ENCODE data around the gene ZNF516. TPM values are rescaled to one million over a fixed set of nuclear protein-coding genes. Genes with fewer than 3 reads are reported as not detected.

ZNF516 gene
- total RNA-seq, 1 experiment from 2014 or later = 41.8 TPM

GRCh38 chr18:76374330-76375281 lies 120.4 kb downstream of the ZNF516 start:
- H3K27me3 ChIP-seq (ENCODE audit: control insufficient read depth, insufficient read depth, low read length) = no peaks in the 10 kb centered on the region
- no peak for DNase-seq
- H3K36me3 ChIP-seq (replicated peaks; ENCODE audit: control insufficient read depth, insufficient read depth, low read length) = no peaks in the 10 kb centered on the region
- no peak overlapping the region for H3K4me3 ChIP-seq (ENCODE audit: insufficient read depth, low read depth, low read length)

GRCh38 chr18:76373297-76373696 lies 121.7 kb downstream of the ZNF516 start:
- no peaks in the 10 kb centered on the region for H3K27me3 ChIP-seq (ENCODE audit: control insufficient read depth, insufficient read depth, low read length)
- no peak for DNase-seq
- H3K4me3 ChIP-seq (ENCODE audit: insufficient read depth, low read depth, low read length) = no peak overlapping the region
- H3K36me3 ChIP-seq (replicated peaks; ENCODE audit: control insufficient read depth, insufficient read depth, low read length) = no peaks in the 10 kb centered on the region

- Histone ChIP-seq H3K36me3 (replicated peaks; ENCODE audit: control insufficient read depth, insufficient read depth, low read length) (no peaks in the 10 kb centered on the region), H3K4me3 (ENCODE audit: insufficient read depth, low read depth, low read length) (no peak overlapping the region)
- DNase-seq = no peak
Observed at GRCh38 chr18:76371301-76372203, 123.5 kb downstream of the ZNF516 start.

GRCh38 chr18:76370686-76371085 lies 124.4 kb downstream of the ZNF516 start:
- Histone ChIP-seq H3K4me3 (ENCODE audit: insufficient read depth, low read depth, low read length) (no peak overlapping the region), H3K27me3 (ENCODE audit: control insufficient read depth, insufficient read depth, low read length) (no peaks in the 10 kb centered on the region), H3K36me3 (replicated peaks; ENCODE audit: control insufficient read depth, insufficient read depth, low read length) (no peaks in the 10 kb centered on the region)
- DNase-seq = no peak

More at GRCh38 chr18:76371301-76372203, 123.5 kb downstream of the ZNF516 start:
- no peaks in the 10 kb centered on the region for H3K27me3 ChIP-seq (ENCODE audit: control insufficient read depth, insufficient read depth, low read length)

- Histone ChIP-seq H3K4me3 (ENCODE audit: insufficient read depth, low read depth, low read length) (no peak overlapping the region), H3K27me3 (ENCODE audit: control insufficient read depth, insufficient read depth, low read length) (no peaks in the 10 kb centered on the region), H3K36me3 (replicated peaks; ENCODE audit: control insufficient read depth, insufficient read depth, low read length) (no peaks in the 10 kb centered on the region)
- no peak for DNase-seq
Observed at GRCh38 chr18:76370201-76370600, 124.8 kb downstream of the ZNF516 start.

GRCh38 chr18:76369791-76370190 lies 125.3 kb downstream of the ZNF516 start:
- DNase-seq = no peak
- no peak overlapping the region for H3K4me3 ChIP-seq (ENCODE audit: insufficient read depth, low read depth, low read length)
- no peaks in the 10 kb centered on the region for H3K27me3 ChIP-seq (ENCODE audit: control insufficient read depth, insufficient read depth, low read length)
- H3K36me3 ChIP-seq (replicated peaks; ENCODE audit: control insufficient read depth, insufficient read depth, low read length) = no peaks in the 10 kb centered on the region

GRCh38 chr18:76368976-76369375 lies 126.1 kb downstream of the ZNF516 start:
- no peaks in the 10 kb centered on the region for H3K36me3 ChIP-seq (replicated peaks; ENCODE audit: control insufficient read depth, insufficient read depth, low read length)
- DNase-seq = no peak
- no peak overlapping the region for H3K4me3 ChIP-seq (ENCODE audit: insufficient read depth, low read depth, low read length)
- H3K27me3 ChIP-seq (ENCODE audit: control insufficient read depth, insufficient read depth, low read length) = no peaks in the 10 kb centered on the region

- H3K4me3 ChIP-seq (ENCODE audit: insufficient read depth, low read depth, low read length) = no peak overlapping the region
- H3K27me3 ChIP-seq (ENCODE audit: control insufficient read depth, insufficient read depth, low read length) = no peaks in the 10 kb centered on the region
- no peak for DNase-seq
- no peaks in the 10 kb centered on the region for H3K36me3 ChIP-seq (replicated peaks; ENCODE audit: control insufficient read depth, insufficient read depth, low read length)
Observed at GRCh38 chr18:76368271-76368670, 126.8 kb downstream of the ZNF516 start.

- no peak for DNase-seq
- no peak overlapping the region for H3K4me3 ChIP-seq (ENCODE audit: insufficient read depth, low read depth, low read length)
- H3K36me3 ChIP-seq (replicated peaks; ENCODE audit: control insufficient read depth, insufficient read depth, low read length) = no peaks in the 10 kb centered on the region
- no peaks in the 10 kb centered on the region for H3K27me3 ChIP-seq (ENCODE audit: control insufficient read depth, insufficient read depth, low read length)
Observed at GRCh38 chr18:76367168-76368125, 127.6 kb downstream of the ZNF516 start.

- no peaks in the 10 kb centered on the region for H3K27me3 ChIP-seq (ENCODE audit: control insufficient read depth, insufficient read depth, low read length)
- H3K36me3 ChIP-seq (replicated peaks; ENCODE audit: control insufficient read depth, insufficient read depth, low read length) = no peaks in the 10 kb centered on the region
- DNase-seq = no peak
- no peak overlapping the region for H3K4me3 ChIP-seq (ENCODE audit: insufficient read depth, low read depth, low read length)
Observed at GRCh38 chr18:76365561-76365960, 129.5 kb downstream of the ZNF516 start.

- Histone ChIP-seq H3K36me3 (replicated peaks; ENCODE audit: control insufficient read depth, insufficient read depth, low read length) (no peaks in the 10 kb centered on the region), H3K27me3 (ENCODE audit: control insufficient read depth, insufficient read depth, low read length) (no peaks in the 10 kb centered on the region), H3K4me3 (ENCODE audit: insufficient read depth, low read depth, low read length) (no peak overlapping the region)
- no peak for DNase-seq
Observed at GRCh38 chr18:76364282-76365259, 130.5 kb downstream of the ZNF516 start.

GRCh38 chr18:76363436-76364120 lies 131.5 kb downstream of the ZNF516 start:
- no peak overlapping the region for H3K4me3 ChIP-seq (ENCODE audit: insufficient read depth, low read depth, low read length)
- no peak for DNase-seq
- no peaks in the 10 kb centered on the region for H3K36me3 ChIP-seq (replicated peaks; ENCODE audit: control insufficient read depth, insufficient read depth, low read length)
- H3K27me3 ChIP-seq (ENCODE audit: control insufficient read depth, insufficient read depth, low read length) = no peaks in the 10 kb centered on the region

Data from H7 (cell line).